Measurements from ENCODE around the gene FAM187B.

The FAM187B gene

DNA sequence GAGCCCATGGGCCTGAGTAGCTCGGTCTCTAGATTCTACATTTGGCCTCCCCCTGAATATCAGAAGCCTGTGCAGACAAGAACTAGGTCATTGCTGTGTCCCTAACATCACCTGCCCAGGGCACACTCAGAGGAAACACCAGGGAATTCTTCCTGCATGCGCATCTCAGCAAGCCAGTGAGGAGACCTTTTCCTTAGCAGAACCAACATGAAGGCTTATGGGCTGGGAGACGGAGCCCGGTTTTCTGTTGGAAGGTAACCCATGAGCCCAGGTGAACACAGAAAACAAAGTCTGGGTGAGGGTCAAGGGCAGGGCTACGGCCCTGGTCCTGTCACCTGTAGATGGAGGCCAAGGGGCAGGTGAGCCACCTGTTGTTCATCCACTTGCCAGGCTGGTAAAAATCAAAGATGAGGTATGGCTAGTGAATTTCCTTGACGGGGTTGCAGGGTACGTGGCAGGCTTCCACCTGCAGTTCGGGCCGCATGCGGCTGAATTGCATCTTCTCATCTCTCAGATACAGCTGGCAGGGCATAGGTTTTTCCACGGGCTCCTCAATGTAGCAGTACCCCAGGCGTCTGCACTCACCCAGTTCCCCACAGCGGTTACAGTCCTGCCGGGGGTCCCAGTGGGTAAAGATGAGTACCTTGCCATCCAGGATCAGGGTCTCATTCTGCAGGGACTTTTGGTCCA, 3.6 kb upstream of the FAM187B start:
- peak; percentile 11 for DNase-seq

DNA sequence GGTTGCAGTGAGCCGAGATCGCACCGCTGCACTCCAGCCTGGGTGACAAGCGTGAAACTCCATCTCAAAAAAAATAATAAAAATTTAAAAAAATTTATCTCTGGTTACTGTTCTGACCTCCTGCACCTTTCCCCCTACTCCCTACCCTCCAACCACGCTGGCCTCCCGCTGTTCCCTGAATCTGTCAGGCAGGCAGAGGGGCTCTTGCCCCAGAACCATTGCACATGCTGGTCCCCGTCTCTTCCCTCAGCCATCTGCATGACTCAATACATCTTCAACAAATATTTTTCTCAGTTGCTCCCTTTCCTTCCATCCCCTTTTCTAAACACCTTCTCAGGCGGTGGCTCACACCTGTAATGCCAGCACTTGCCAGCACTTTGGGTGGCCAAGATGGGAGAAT, 1.1 kb upstream of the FAM187B start:
- peak; percentile 10 for DNase-seq

DNA sequence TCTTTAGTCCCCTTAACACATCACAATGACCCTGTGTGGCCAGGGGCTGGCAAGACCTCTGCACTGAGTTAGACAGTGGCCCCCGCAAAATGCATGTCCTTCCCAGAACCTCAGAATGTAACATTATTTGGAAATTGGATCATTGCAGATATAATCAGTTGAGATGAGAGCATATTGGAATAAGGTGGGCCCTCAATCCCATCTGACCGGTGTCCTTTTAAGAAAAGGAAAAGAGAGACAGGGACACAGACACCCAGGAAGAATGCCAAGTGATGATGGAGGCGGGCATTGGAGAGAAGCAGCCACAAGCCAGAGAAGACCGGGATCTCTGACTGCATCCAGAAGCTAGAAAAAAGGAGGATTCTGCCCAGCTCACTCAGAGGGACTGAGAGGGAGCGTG, 1.8 kb downstream of the FAM187B start:
- DNase-seq: peak; percentile 10

- DNase-seq: peak; percentile 8
Measured at GRCh38 chr19:35225951-35226350, 2.6 kb downstream of the FAM187B start.

GRCh38 chr19:35224681-35225571, 3.6 kb downstream of the FAM187B start:
- DNase-seq: peak; percentile 18

DNA sequence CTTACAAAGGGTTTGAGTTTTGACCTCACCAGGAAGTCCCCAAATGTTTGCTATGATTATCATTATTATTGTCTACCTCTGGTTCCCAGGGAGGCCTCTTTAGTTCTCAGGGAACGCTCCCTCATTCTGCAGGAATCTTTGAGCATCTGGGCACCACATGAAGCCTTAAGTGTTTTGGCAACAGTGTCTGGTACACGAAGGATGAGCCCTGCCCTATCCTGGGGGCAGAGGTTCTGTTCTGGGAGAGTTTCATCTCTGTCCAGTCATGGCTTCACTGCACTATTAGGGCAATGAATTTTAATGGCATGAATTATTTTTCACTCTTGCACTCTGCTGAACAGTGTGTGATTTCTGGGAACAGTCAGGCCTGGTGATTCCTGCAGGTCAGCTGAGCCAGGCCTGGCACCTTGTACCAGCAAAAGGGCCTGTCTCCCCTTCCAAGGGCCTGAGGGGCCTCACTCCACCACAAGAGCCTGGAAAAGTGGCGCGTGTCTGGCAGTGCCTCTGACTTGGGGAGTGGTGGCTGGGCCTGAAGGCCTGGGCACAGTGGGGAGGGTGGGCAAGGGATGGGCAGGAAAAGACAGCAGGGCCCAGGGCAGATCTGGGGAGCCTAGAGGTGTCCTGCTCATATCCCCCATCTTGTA, 4.6 kb downstream of the FAM187B start:
- peak; percentile 15 for DNase-seq

GRCh38 chr19:35223084-35223790, 5.3 kb downstream of the FAM187B start:
- DNase-seq: peak; percentile 13

DNA sequence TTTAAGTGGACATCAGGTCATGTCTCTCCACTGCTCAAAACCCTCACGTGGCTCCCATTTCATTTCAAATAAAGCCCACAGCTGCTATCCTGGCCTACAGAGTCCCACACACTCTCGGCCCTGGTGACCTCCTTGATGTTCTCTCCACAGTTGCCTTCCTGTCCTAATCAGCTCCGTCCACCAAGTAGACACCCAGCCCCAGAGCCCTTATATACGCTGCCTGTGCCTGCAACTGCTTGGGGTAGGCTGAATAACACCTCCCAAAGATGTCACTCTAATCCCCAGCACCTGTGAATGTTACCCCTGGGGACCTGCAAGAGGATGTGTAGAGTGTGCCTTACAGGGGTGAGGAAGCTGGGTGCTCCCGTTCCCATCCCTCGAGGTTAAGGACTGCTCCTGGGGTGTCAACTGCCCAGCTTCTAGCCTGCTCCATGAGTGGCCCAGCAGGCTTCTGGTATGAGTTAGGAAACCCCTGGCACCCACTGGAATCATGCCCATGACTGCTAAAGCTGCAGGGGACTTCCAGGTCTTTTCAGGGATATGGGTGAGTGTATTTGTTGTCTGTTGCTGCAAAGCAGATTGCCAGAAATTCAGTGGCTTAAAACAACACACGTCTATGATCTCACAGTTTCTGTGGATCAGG, 6.0 kb downstream of the FAM187B start:
- peak; percentile 12 for DNase-seq

- DNase-seq: peak; percentile 4
Measured at GRCh38 chr19:35220973-35221590, 7.5 kb downstream of the FAM187B start.

DNA sequence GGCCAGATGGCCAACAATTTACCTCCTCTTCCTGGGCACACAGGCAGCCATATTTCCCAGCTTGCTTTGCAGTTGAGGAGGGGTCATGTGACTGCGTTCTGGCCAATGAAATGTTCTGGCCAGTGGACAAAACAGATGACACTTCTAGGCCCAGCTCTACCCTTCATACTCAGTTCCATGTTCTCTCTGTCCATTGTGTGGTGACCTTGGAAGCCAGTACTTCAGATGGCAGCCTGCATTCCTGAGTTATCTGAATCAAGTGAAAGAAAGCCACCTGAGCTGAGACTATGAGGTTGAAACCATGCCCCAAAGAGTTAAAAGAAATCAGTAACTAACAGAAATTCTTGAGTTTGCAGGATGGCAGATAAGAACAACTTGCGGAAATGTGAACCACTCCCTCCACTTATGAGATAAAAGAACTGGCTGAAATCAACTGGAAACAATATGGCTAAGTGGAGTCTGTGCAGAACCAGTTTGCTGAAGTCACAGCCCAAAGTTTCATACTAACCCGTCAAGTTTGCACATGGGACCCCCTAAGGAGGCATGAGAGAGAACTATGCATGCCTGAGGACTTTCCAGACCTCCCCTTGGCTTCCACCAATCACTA, 8.1 kb downstream of the FAM187B start:
- peak; percentile 2 for DNase-seq

GRCh38 chr19:35219008-35219407, 9.5 kb downstream of the FAM187B start:
- no peak for DNase-seq

DNA sequence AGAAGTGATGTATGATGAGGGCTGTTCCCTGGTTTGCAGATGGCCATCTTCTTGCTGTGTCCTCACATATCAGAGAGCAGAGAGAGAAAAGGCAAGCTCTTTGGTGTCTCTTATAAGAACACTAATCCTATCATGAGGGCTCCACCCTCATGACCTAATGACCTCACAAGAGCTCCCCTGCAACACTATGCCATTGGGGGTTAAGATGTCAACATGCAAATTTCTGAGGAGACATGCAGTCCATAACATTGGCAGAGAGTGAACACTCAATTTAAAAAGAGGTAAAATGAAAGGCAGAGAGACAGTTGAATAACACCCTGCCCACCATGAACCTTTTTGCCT, 10.9 kb downstream of the FAM187B start:
- no peak for DNase-seq

DNA sequence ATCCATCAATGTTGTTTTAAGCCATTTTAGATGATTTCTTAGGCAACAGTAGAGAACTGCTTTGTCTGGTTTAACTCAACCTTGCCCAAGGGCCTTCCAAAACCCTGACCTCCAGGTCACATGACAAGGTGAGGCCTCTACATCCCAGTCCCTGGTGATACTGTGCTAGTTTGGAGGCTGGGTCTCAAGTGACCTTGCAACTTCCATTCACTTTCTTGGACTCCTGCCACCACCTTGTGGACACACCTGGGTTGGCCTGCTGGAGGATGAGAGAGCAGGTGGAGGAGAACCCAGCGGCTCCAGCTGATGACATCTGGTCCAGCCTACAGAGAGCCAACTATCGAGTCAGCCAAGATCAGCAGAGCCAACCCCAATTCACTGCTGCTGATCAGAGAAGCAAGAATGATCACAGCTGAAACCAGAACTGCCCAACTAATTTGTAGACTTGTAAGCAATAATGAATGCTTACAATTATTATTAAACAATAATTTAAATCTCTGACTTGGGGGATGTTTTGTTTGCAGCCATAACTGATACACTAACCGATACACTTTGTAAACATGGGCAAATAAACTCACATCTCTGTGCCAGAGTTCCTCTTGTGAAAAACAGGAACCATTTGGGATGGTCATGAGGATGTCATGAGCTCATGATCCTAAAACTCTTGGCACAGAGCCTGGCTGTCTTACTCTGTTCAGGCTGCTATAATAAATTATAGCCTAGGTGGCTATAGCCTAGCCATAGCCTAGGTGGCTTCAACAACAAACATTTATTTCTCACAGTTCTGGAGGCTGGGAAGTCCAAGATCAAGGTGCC, 11.5 kb downstream of the FAM187B start:
- DNase-seq: peak; percentile 57

GRCh38 chr19:35216016-35216832, 12.3 kb downstream of the FAM187B start:
- DNase-seq: no peak

DNA sequence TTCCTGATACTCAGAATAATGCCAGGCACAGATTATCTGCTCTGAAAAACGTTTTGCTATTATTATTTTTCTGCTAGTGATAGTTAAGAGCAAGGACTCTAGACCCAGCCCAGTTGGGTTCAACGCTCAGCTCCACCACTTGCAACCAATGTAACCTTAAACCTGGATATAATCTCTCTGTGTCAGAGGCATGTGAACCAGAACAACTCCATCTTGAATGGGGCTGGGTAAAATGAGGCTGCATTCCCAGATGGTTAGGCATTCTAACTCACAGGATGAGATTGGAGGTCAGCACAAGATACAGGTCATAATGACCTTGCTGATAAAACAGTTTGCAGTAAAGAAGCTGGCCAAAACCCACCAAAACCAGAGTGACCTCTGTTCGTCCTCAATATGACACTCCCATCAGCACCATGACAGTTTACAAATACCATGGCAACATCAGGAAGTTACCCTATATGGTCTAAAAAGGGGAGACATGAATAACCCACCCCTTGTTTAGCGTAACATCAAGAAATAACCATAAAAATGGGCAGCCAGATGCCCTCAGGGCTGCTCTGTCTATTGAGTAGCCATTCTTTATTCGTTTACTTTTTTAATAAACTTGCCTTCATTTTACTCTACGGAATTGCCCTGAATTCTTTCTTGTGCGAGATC, 13.6 kb downstream of the FAM187B start:
- no peak for DNase-seq

DNA sequence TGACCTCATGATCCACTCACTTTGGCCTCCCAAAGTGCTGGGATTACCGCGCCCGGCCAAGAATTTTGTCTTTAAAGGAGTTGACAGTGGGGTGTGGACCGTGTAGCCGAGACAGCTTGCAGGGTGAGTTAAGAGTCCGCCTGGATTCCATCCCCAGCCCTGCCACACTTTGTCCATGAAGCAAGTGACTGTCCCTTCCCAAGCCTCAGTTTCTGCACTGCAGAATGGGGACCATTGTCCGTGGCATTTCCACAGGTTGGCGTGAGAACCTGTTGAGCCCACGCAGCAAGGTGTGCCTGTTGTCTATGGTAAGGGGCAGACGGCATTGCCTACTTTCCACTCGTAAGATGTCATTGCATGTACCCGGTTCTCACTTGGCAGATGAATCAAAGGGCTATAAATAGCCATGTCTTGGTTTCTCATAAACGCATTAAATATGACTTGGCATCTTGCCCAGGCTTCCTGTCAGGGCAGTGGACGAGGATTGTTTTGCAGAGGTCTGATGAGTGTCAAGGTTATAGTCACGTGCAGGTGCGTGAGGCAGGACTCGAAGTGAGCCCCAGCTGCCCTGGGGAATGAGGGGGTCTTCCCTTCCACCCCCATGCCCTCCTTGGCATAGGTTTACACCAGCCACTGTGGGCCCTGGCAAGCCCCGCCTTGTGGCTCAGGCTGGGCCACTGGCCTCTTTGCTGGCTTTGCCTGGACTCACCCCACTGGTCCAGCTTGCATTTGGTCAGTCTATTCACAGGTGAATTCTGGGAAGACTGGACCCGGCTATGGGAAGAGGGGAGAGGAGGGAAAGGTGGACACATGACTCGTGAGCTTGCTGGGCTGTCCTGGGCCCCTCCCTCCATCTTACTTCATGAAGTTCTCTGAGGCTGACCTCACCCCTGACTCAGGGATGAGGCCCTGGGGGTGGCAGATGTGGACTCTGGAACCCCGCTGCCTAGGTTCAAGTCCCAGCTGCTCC, 14.6 kb downstream of the FAM187B start:
- peak; percentile 73 for DNase-seq

GRCh38 chr19:35212241-35212640, 16.3 kb downstream of the FAM187B start:
- DNase-seq: peak; percentile 53
